HG03159 (cell line): ENCODE measurements around the gene PLXNC1.

ENCODE experiments used
- ATAC-seq: cut with Tn5 transposase; IDR thresholded peaks from one replicate; pipeline ENCODE4 v1.9.1; 2021; ENCODE audit warnings: mild to moderate bottlenecking, moderate library complexity; ENCODE audit not compliant: unreplicated experiment

The PLXNC1 gene

DNA sequence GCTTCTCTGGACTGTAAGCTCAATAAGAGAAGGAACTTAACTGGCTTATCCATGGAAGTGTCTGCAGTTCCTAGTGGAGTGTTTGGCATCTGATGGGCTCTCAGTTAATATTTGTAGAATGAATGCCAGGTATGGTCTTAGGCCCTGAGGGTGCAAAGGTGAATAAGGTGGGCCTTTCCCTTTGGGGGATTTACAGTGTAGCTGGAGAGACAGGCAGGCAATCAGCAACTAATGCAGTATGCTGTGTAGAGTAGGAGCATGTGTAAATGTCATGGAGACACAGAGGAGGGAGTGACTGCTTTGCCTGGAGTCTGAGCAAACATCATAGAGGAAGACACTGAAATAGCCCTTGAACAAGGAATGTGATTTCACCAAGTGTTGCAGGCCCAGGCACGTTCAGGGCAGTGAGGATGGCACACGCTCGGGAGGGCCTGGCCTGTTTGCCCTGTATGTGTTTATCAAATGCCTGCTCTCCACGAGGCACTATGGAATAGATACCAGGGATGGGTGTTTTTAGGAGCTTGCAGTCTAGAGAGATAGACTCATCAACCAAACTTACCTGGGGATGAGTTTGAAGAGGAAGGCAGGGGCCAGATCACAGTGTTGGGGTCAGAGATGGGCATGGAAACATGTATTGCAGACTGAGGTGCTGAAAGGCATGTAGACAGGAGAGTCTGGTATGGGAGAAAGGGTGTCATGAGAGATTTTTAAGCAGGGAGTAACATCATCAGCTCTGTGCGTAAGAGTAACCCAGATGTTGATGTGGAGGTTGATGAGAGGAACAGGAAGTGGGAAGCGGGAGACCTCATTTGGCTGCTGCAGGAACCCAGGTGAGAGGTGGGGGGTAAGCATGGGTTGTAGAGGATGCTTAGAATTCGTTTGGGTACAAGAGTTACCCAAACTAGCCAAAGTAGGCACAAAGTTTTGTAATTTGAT, 54.1 kb downstream of the PLXNC1 start:
- no peak for ATAC-seq

DNA sequence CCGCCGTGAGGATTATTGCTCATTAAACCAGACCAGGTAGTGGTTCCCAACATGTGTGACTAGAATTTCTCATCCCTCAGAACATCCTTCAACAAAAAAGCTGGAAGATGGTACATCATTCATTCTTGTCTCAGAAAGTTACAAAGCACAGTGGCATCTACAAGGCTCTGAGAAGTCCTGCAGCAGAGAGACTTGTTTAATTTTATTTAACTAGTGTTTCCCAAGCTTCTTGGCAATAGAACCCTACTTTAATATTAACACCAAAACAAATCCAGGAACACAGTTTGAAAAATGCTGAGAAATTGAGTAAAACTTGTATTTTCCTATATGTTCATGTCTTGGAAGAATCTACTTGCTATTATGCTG, 54.8 kb downstream of the PLXNC1 start:
- ATAC-seq: no peak

- no peak for ATAC-seq
Measured at GRCh38 chr12:94203796-94204195, 55.4 kb downstream of the PLXNC1 start.

DNA sequence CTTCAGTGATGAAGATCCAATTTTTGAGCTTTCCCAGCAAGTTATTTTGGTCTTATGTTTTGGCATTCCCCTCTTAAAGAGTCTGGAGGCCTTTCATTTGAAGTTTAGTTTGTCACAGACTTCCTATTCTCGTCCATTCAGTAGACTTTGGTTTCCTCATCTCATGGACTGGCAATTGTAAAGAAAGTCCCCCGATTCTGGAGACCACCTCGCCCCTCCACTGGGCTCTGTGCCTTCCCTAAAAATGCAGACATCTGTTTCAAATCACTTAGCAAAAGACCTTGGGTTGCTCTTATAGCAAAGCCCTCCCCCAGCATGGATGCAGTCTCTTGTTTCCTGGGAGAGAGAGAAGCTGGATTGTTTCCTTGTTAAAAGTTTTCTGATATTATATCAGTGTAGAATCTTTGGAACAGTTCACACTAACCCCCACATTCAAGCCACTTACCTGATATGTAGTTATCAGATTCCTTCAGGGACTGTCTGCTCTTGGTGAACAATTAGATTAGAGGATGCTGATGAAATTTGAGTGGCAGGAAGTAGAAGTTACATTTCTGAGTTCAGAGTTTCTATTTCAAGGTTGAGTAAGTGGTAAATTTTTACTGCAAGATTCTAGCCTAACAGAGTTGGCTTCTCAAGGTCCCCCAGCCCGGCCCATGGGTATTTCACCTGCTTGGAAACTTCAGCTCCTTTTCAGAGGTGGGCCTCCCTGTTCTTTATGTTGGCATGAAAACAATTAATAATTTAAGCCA, 56.3 kb downstream of the PLXNC1 start:
- no peak for ATAC-seq

DNA sequence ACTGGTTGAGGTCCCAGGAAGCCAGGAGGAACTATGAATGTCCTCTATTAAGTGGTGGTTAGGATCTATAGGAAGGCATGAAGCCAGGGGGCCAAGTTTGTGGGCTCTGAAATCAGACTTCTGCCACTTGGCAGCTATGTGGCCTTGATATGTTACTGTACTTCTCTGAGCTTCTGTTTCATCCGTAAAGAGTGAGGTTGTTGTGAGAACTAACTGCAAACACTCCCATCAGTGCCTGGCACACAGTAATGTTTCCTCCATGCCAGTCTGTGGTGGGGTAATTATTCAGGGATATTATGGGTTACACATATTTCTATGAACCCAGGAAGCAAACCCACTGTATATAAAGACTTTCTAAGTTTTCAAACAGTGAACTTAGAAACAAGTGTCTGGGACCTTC, 57.4 kb downstream of the PLXNC1 start:
- no peak for ATAC-seq

- ATAC-seq: no peak
Measured at GRCh38 chr12:94206886-94207285, 58.5 kb downstream of the PLXNC1 start.

- no peak for ATAC-seq
Measured at GRCh38 chr12:94207467-94207848, 59.1 kb downstream of the PLXNC1 start.

- ATAC-seq: peak; percentile 69
Measured at GRCh38 chr12:94207849-94208621, 59.7 kb downstream of the PLXNC1 start.

- peak; percentile 39 for ATAC-seq
Measured at GRCh38 chr12:94208622-94208966, 60.2 kb downstream of the PLXNC1 start.

DNA sequence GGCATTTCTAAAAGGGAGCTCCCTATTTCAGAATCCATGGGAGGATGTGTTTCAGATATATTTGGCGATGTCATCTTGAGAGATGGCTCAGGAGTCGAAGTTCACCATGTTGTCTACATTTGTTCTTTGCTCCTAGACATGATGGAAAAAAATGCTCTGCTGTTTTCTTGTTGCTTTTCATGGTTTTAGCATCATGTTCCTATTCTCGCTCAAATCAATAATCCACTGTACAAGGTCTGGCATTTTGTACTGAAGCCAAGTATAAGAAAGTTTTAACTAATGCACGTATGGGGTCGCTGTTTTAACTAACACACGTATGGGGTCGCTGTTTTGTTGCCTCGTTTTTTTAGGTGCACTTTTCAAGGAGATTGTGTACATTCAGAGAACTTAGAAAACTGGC, 60.9 kb downstream of the PLXNC1 start:
- no peak for ATAC-seq

GRCh38 chr12:94211021-94211420, 62.6 kb downstream of the PLXNC1 start:
- ATAC-seq: no peak

DNA sequence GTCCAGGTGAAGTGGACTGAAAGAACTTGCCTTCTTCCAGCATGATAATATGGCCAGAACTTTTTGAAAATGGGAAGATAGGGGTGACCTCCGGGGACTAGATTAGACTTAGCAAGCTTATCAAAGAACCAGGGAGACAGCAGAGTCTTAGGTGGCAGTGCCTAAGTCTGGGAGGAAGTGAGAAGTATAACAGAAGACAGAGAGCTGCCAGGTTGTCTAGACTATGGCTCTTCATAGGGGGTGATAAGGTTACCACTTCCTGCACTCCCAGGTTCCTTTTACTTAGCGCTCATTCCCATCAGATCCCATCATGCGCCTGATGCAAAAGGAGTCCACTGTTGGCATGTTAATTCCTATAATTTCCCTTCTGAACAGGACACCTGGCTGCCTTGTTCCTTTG, 69.9 kb downstream of the PLXNC1 start:
- ATAC-seq: no peak

DNA sequence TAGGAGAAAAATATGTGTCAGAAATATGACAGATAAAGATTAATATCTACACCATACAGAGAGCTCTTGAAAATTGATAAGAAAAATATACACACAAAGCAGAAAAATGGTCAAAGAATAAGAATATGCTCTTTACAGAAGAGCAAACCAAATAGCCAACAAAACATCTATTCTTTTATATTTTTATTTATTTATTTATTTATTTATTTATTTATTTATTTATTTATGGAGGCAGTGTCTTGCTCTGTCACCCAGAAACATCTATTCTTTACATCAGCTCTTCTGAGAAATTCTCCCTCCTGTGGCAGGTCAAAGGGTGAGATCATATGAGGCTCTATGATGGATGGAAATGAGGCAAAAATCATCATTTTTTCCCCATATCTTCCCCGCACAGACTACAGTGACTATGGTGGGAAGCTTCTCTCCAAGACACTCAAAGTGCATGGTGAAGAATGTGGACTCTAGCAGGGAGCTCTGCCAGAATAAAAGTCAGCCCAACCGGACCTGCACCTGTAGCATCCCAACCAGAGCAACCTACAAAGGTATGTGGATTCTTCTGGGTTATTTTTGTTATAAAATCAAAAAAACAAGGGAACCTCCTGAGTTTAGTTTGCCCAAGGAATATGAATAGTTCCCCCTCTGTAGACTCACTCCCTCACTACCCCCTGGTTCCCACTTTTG, 71.4 kb downstream of the PLXNC1 start:
- ATAC-seq: no peak

DNA sequence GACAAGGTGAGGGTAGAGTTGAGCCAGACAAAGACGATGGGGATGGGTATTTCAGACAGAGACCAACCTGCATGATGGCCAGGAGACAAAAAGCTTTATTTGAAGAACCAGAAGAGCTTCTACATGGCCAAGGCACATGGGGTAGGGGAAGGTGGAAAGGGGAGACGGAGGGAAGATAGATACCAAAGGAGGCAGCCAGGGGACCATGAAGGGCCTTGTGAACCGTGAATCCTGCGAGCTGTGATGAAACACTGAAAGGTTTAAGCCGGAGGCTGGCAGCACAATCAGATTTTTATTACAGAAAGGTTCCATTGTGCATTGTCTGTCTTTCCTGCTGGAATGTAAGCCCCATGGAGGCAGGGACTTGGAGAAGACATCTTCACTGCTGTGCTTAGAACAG, 72.4 kb downstream of the PLXNC1 start:
- ATAC-seq: no peak

DNA sequence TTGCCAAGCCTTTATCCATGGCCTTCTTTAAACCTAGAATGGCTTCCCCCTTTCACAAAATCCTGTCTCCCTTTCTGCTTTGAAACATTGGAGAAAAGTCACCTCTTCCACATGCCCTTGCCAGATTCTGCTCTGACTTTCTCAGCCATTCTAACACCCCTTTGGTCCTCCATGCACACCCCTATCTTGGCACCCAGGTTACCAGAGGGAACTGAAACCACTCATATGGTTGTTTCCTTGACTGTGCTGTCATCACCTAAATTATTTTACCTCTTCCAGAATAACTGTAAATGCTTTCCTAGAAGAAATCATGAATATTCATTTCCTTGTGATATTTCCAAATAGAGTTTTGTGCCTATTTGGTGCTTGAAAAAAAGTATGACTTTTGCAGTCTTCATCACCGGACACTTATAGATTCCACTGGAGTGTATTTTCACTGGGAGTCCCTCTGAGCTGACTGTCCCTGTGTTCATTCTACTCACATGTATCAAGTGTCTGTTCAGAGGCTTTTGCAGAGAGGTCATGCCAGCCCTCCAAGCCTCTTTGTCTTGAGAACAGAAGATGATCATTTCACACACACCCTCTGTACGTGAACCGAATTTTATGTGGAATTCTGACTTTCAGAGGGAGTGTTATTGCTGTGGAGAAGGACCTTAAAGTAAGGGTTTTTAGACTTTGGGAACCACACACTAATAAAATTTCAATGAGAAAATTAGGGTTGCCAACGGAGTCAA, 74.1 kb downstream of the PLXNC1 start:
- ATAC-seq: peak; percentile 63

- ATAC-seq: no peak
Measured at GRCh38 chr12:94223842-94224241, 75.5 kb downstream of the PLXNC1 start.

DNA sequence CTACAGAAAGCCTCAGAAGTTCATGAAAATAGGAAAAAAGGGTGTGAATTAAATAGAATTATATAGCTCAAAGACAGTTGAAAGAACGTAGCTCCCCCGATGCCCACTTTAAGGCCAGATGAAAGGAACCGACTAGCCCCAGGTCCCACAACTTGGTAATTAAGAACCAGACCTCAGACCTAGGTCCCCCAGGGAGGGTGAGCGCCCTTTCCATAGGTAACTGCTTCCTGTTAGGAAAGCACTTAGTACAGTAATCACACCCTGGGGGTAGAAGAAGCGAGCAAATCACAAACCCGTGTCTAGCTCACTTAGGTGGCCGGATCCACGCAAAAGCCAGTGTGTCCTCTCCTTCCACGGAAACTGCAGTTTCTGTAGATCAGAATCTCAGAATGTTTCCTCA, 77.1 kb downstream of the PLXNC1 start:
- ATAC-seq: no peak

- no peak for ATAC-seq
Measured at GRCh38 chr12:94225947-94226630, 77.7 kb downstream of the PLXNC1 start.

DNA sequence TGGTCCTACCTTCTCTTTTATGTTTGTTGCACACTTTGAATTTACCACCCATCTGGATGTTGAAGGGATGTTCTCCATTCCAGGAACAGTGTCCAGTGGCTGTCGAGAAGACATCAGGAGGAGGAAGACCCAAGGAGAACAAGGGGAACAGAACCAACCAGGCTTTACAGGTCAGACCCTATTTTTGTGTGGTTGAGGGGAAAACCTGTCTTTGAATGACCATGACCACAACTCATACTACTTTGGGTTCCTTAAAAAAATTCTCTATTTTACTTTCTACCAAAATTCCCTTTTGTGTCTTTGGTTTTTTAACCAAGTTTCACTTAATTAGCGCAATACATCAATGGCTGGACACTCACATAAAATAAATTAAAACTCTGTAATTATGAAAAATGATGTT, 78.7 kb downstream of the PLXNC1 start:
- ATAC-seq: no peak

- no peak for ATAC-seq
Measured at GRCh38 chr12:94228488-94228907, 80.1 kb downstream of the PLXNC1 start.
